Mesenchymal stem cell (in vitro differentiated cells and primary cell): Measurements from ENCODE around the gene SOCS2.

Experiments
- DNase-seq: peaks from one replicate; pipeline ENCODE4 v3.0.0-alpha.2; 2013
- H2AFZ ChIP-seq: one replicate; pipeline ENCODE4 v1.6.1; 2013; ENCODE audit warnings: low read depth, mild to moderate bottlenecking, control low read depth, inconsistent platforms, low read length, moderate library complexity
- H2AK5ac ChIP-seq: 2 replicates; pipeline ENCODE4 v1.6.1; 2013; ENCODE audit warnings: low read length, moderate library complexity, mild to moderate bottlenecking, inconsistent platforms; ENCODE audit not compliant: severe bottlenecking
- H2BK120ac ChIP-seq: one replicate; pipeline ENCODE4 v1.6.1; 2013; ENCODE audit warnings: low read depth, mild to moderate bottlenecking, inconsistent platforms, low read length, moderate library complexity
- H2BK12ac ChIP-seq, 2 experiments: one replicate each; pipeline ENCODE4 v1.6.1; 2013; ENCODE audit warnings: inconsistent platforms in 2 of 2, low read length in 2 of 2, mild to moderate bottlenecking in 2 of 2, moderate library complexity in 2 of 2, control low read depth in 1 of 2
- H2BK15ac ChIP-seq: one replicate; pipeline ENCODE4 v1.6.1; 2013; ENCODE audit warnings: mild to moderate bottlenecking, low read depth, inconsistent platforms; ENCODE audit not compliant: poor library complexity, severe bottlenecking
- H2BK5ac ChIP-seq: 2 replicates; pipeline ENCODE4 v1.6.1; 2013; ENCODE audit warnings: low read depth, mild to moderate bottlenecking, low read length, control low read depth, inconsistent platforms; ENCODE audit not compliant: poor library complexity, severe bottlenecking
- H3K14ac ChIP-seq, 2 experiments: one replicate each; pipeline ENCODE4 v1.6.1; 2013; ENCODE audit warnings: inconsistent platforms in 2 of 2, low read length in 2 of 2, control low read depth in 1 of 2, mild to moderate bottlenecking in 1 of 2, moderate library complexity in 1 of 2
- H3K18ac ChIP-seq, 2 experiments: one replicate each; pipeline ENCODE4 v1.6.1; 2013; ENCODE audit warnings: inconsistent platforms in 2 of 2, low read length in 2 of 2, control low read depth in 1 of 2, low read depth in 1 of 2, mild to moderate bottlenecking in 1 of 2
- H3K23ac ChIP-seq, 2 experiments: one replicate each; pipeline ENCODE4 v1.6.1; 2013; ENCODE audit warnings: inconsistent platforms in 2 of 2, low read length in 2 of 2, mild to moderate bottlenecking in 2 of 2, moderate library complexity in 2 of 2, control low read depth in 1 of 2
- H3K27ac ChIP-seq: 2 replicates; pipeline ENCODE4 v1.5.1; 2013; ENCODE audit warnings: mild to moderate bottlenecking, moderate library complexity, low read length, control low read depth, inconsistent platforms; ENCODE audit not compliant: poor library complexity, severe bottlenecking
- H3K27me3 ChIP-seq, 2 experiments: 2 replicates each; pipeline versions ENCODE4 v1.6.1 to v1.7.0; 2013; ENCODE audit warnings: low read length in 2 of 2, mild to moderate bottlenecking in 2 of 2, moderate library complexity in 2 of 2, control low read depth in 1 of 2, inconsistent platforms in 1 of 2; ENCODE audit not compliant: control insufficient read depth in 1 of 2, insufficient read depth in 1 of 2
- H3K36me3 ChIP-seq, 2 experiments: 2 replicates each; pipeline versions ENCODE4 v1.6.1 to v1.7.0; 2013; ENCODE audit warnings: low read length in 2 of 2, control low read depth in 1 of 2, inconsistent platforms in 1 of 2, low read depth in 1 of 2, mild to moderate bottlenecking in 1 of 2; ENCODE audit not compliant: insufficient read depth in 2 of 2, control insufficient read depth in 1 of 2
- H3K4ac ChIP-seq, 2 experiments: one replicate each; pipeline ENCODE4 v1.6.1; 2013; ENCODE audit warnings: inconsistent platforms in 2 of 2, low read length in 2 of 2, mild to moderate bottlenecking in 2 of 2, moderate library complexity in 2 of 2, control low read depth in 1 of 2, low read depth in 1 of 2
- H3K4me1 ChIP-seq: 2 replicates; pipeline ENCODE4 v1.6.1; 2013; ENCODE audit warnings: low read depth, low read length, control low read depth; ENCODE audit not compliant: control insufficient read depth, insufficient read depth
- H3K4me2 ChIP-seq: 2 replicates; pipeline ENCODE4 v1.6.1; 2013; ENCODE audit warnings: low read length, mild to moderate bottlenecking, inconsistent platforms; ENCODE audit not compliant: poor library complexity, severe bottlenecking
- H3K4me3 ChIP-seq, 2 experiments: 2 replicates each; pipeline versions ENCODE4 v1.5.1 to v1.7.0; 2013; ENCODE audit warnings: low read length in 2 of 2, mild to moderate bottlenecking in 2 of 2, control low read depth in 1 of 2, low read depth in 1 of 2; ENCODE audit not compliant: insufficient read depth in 1 of 2
- H3K79me1 ChIP-seq: replicated peaks from 2 replicates; pipeline ENCODE4 v1.6.1; 2013; ENCODE audit warnings: mild to moderate bottlenecking, control low read depth, low read length, inconsistent platforms; ENCODE audit not compliant: poor library complexity, severe bottlenecking
- H3K9ac ChIP-seq: 2 replicates; pipeline ENCODE4 v1.7.0; 2013; ENCODE audit warnings: mild to moderate bottlenecking, low read length, moderate library complexity
- H3K9me3 ChIP-seq: 2 replicates; pipeline ENCODE4 v1.7.0; 2013; ENCODE audit warnings: mild to moderate bottlenecking, low read length; ENCODE audit not compliant: control insufficient read depth
- H4K8ac ChIP-seq: one replicate; pipeline ENCODE4 v1.6.1; 2013; ENCODE audit warnings: inconsistent platforms, mild to moderate bottlenecking, low read length, moderate library complexity
- H4K91ac ChIP-seq: one replicate; pipeline ENCODE4 v1.6.1; 2013; ENCODE audit warnings: mild to moderate bottlenecking, low read length, inconsistent platforms
- WGBS: methylation state at CpG from one replicate; pipeline ENCODE4 v1.1.7; 2013; ENCODE audit warnings: mixed read lengths; 5-methylcytosine and 5-hydroxymethylcytosine counted together

The SOCS2 gene

DNA sequence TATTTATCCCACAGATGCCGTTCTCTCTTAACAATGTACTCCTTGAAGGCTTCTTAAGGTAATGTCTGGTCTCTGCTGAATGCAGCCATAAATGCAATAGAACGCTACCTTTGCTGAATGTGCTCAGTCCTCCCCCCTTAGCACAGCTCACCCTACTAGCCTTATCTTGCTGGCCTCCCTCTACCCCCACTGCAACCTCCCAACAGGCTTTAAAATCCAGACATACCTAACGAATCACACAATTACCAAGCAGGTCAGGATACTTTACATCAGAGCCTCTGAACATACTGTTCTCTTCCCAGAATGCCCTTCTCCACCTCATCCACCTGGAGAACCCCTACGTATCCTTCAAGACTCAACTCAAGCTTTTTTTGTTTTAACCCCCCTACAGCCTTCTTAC is 53.7 kb downstream of the SOCS2 start:
- H3K4me2 ChIP-seq: no peak overlapping the region
- no peaks in the 10 kb centered on the region for H3K36me3 ChIP-seq
- no peak overlapping the region for H2BK15ac ChIP-seq
- no peak overlapping the region for H3K14ac ChIP-seq
- 80% methylated on average over 4 of the region's 4 CpGs for WGBS
- H3K79me1 ChIP-seq: no peaks in the 10 kb centered on the region
- H2AFZ ChIP-seq: no peak overlapping the region
- H3K4me3 ChIP-seq: no peak overlapping the region
- no peak for DNase-seq
- no peak overlapping the region for H2AK5ac ChIP-seq
- H4K91ac ChIP-seq: no peak overlapping the region
- H2BK120ac ChIP-seq: no peak overlapping the region
- no peak overlapping the region for H4K8ac ChIP-seq
- H2BK5ac ChIP-seq: no peak overlapping the region
- H3K4me1 ChIP-seq: peaks cover 3% of the 10 kb centered on the region
- H3K27me3 ChIP-seq: no peaks in the 10 kb centered on the region
- peak overlapping the region; percentile 10 to 68 for H3K18ac ChIP-seq
- H3K9ac ChIP-seq: peak overlapping the region; percentile 86
- no peak overlapping the region for H3K23ac ChIP-seq
- peak overlapping the region in 1 of 2 experiments; percentile 6 for H3K4ac ChIP-seq
- H3K27ac ChIP-seq: no peak overlapping the region
- peak overlapping the region; percentile 14 to 81 for H2BK12ac ChIP-seq
- peaks cover 10% of the 10 kb centered on the region for H3K9me3 ChIP-seq
